HG02623 (cell line): ENCODE data around the gene ZNF383.
A peak's percentile ranks its signal among the peaks of the same experiment; 100 is the strongest.
"Not testable (repeated sequence)": the region's sequence is repeated elsewhere in the genome, so short reads cannot be mapped to it uniquely, and the experiment has no call there.

Experiments
- ATAC-seq: cut with Tn5 transposase; IDR thresholded peaks from one replicate; pipeline ENCODE4 v1.9.1; 2021; ENCODE audit warnings: moderate library complexity; ENCODE audit not compliant: unreplicated experiment

ZNF383 gene

DNA sequence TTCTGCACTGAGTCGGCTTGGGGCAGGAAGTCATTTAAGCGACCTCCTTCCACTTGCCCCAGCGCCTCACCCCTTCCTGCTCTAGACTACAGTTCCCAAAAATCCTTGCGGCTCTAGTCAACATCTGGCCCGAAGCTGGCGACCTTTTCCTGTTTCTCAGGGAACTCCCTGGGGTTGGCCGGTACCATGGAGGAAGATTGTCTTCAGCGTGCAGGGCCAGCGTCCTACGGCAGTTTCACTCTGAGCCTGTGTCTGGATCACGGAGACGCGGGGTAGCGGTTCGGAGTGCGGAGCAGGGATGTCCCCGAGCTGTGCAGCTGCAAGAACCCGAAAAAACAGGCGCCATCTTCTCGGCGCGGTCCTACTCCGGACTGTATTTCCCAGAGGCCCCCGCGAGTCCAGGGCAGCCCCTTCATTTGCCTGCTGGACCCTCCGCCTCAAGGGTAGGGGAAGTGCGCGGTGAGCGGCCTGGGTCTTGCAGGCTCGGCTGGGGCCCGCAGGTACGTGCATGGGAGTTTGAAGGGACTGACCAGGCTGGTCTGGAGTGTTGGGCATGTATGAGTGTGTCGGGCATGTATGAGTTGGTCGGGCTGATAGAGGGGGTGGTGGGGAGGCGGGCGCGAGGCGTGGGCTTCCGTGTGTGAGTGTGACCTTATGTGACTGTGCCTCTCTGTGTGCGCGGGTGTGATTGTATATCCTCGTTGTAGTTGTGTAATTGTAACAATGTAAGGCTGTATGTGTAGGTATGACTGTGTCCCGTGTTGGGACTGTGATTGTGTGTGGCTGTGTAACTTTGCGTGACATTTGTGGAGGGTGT, at the start of gene ZNF383:
Gene ZNF383 (plus strand): TSS at position 440 of the 817 bp plus-strand sequence. CDS start 12,240 bp downstream, outside the sequence.
- ATAC-seq = peak; percentile 86

DNA sequence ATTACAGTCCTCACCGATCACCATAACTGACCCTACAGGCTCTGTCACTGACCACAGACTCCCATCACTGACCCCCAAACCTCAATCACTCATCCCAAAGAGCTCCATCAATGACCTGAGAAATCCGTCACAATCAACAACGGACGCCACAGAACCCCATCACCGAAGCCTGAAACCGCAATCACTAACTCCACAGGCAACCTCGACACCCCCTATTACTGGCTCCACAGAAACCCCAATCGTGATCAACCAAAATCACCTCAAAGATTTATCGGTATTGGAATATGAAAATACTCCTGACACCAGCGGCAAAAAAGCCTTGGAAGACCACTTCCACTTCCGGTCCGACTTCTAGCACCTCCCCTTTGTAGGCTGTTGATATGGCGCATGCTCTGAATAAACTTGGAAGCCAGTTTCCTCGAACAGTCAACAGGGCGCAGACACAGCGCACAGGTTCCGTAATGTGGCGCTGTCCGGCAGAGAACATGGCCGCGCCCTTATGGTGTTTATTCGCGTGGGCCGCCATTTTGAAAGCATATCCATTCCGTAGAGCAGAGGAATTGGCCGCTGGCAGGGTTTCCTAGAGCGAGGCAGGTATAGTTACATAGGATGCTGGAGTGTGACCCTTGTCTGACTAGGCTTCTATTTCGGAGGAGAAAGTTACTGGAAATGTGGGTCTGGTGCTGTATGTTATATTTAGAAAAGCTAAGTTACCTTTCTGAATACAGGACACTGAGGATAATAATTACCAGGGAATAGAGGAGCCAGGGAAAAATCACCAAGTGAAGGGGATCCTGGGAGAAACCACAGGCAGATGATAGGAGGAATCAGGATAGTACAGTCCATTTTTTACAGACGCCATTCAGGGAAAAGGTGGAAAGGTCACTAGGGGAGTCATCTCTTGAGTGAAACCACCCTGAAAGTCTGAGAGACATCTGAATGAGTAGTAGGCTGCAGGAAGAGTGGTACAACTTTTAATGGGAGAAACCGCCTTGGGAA, 45.3 kb upstream of the ZNF383 start, which contains the start of gene ZNF585A:
Gene ZNF585A (minus strand): TSS at position 328 of the 999 bp plus-strand sequence. CDS start 2,785 bp downstream, outside the sequence.
- peak; percentile 96 for ATAC-seq

DNA sequence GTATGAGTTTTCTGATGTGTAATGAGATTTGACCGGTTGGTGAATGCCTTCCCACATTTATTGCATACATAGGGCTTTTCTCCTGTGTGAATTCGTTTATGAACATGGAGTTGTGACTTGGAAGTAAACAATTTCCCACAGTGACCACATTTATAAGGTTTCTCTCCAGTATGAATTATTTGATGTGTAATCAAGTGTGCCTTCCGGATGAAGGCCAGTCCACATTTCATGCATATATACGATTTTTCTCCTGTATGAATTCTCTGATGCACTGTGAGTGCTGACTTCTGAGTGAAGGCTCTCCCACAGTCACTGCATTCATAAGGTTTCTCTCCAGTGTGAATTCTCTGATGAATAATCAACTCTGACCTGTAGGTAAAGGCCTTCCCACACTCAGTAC, 31.9 kb upstream of the ZNF383 start:
- not testable (repeated sequence) for ATAC-seq

DNA sequence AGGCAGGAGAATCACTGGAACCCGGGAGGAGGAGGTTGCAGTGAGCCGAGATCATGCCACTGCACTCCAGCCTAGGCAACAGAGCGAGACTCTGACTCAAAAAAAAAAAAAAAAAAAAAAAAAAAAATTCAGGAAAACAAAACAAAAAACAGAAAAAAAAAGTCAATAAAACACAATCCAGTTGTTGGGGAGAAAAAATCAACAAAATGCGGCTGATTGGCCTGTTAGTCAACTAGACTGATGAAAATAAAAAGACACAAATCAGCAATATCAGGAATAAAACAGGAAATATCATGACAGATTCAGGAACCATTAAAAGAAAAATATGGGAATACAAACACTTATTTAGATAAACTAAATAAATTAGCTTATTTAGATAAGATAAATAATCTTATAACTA, 22.8 kb upstream of the ZNF383 start:
- ATAC-seq = not testable (repeated sequence)

DNA sequence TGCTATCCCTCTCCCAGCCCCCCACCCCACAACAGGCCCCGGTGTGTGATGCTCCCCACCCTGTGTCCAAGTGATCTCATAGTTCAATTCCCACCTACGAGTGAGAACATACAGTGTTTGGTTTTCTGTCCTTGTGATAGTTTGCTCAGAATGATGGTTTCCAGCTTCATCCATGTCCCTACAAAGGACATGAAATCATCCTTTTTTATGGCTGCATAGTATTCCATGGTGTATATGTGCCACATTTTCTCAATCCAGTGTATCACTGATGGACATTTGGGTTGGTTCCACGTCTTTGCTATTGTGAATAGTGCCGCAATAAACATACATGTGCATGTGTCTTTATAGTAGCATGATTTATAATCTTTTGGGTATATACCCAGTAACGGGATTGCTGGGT, 20.9 kb upstream of the ZNF383 start:
- not testable (repeated sequence) for ATAC-seq

DNA sequence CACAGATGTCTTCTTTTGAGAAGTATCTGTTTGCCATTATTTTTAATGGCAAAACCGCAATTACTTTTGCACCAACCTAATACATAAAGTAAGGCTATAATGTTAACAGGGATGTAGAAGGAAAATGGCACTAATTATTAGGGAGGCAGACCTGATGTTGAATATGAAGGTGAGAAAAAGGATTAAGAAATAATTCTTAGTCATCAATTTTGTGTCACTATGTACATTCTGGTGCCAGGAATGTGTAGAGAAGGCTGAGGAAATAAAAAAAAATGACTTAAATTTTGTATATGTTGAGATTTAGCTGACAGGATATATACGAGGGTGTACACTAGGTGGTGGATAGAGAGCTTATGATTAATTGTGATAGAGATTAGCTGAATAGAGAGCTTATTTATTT, 20.2 kb upstream of the ZNF383 start:
- no peak for ATAC-seq

DNA sequence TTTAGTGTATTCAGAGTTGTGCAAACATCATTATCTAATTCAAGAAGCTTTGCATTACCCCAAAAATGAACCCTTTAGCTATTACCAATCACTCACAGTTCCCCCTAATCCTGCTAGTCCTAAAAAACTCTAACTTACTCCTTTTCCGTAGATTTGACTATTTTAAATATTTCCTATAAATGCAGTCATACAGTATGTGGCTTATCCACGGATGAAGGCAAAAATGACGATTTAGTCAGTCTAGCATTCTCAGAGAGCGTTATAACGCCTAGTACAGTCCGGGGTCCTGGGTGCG, 587 bp upstream of the ZNF383 start:
- no peak for ATAC-seq

DNA sequence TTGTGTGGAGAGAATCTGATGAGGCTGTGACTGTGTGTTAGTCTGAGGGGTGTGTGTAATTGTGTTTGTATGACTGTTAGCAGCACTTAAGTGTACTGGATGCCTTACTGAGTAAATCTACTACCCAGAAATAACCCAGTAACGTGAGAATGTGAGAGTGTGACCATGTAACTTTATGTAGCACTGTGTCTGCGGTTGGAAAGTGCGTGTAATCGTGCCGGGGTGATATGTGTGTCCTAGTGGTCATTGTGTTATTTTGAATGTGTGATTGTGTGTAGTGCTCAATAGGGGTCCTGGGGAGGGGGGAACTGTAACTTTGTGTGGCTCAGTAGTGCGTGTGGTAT, 550 bp downstream of the ZNF383 start:
- ATAC-seq = no peak

DNA sequence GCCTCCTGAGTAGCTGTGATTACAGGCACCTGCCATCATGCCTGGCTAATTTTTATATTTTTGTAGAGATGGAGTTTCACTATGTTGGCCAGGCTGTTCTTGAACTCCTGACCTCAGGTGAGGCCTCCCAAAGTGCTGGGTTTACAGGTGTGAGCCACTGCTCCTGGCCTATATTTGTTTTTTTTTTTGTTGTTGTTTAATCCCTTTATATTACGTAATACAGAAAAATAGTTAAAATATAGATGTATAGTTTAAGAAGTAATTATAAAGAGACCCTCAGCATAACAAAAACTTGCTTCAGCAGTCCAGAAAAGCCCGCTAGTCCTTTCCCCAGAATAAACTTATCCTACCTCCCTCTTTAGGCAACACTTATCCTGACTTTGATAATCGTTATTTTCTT, 2.4 kb downstream of the ZNF383 start:
- no peak for ATAC-seq

DNA sequence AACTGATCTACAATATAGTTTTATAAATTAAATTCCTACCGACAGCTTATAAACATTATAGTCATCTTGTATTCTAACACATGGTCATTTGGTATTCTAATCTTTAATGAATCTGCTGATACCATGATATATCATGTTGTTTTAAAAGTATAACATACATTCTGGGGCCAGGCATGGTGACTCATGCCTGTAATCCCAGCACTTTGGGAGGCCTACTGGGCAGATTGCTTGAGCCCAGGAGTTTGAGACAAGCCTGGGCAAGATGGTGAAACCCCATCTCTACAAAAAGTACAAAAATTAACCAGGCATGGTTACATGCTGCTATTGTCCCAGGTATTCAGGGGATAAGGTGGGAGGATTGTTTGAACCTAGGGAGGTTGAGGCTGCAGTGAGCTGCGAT, 3.1 kb downstream of the ZNF383 start:
- no peak for ATAC-seq

DNA sequence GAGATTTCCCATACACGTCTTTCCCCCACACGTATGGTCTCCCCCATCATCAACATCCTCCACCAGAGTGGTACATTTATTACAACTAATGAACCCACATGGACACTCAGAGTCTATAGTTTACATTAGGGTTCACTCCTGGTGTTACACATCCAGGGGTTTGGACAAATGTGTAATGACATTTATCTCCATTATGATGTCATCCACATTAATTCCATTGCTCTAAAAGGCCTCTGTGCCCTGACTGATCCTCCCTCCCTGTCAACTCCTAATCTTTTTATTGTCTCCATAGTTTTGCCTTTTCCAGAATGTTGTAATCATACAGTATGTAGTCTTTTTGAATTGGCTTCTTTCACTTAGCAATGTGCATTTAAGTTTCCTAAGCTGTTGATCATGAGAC, 8.2 kb downstream of the ZNF383 start:
- no peak for ATAC-seq

DNA sequence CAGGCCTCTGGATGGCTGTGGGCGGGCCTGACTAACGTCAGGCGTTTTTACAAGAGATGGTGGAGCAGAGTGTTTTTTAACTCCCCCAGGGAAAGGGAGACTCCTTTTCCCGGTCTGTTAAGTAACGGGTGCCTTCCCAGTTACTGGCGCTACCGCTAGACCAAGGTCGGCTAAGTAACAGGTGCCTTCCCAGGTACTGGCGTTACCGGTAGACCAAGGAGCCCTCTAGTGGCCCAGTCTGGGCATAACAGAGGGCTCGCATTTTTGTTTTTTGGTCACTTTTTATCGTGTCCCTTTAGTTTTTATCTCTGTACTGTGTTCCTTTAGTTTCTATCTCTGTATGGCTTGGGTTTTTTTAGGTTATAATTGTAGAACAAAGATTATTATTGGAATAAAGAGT, 10.0 kb downstream of the ZNF383 start:
- ATAC-seq = no peak

DNA sequence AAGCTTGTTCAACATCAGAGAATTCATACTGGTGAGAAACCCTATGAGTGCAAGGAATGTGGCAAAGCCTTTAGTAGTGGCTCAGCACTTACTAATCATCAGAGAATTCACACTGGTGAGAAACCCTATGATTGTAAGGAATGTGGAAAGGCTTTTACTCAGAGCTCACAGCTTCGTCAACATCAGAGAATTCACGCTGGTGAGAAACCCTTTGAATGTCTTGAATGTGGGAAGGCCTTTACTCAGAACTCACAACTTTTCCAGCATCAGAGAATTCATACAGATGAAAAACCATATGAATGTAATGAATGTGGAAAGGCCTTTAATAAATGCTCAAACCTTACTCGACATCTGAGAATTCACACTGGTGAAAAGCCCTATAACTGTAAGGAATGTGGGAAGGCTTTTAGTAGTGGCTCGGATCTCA, 25.2 kb downstream of the ZNF383 start:
- no peak for ATAC-seq

DNA sequence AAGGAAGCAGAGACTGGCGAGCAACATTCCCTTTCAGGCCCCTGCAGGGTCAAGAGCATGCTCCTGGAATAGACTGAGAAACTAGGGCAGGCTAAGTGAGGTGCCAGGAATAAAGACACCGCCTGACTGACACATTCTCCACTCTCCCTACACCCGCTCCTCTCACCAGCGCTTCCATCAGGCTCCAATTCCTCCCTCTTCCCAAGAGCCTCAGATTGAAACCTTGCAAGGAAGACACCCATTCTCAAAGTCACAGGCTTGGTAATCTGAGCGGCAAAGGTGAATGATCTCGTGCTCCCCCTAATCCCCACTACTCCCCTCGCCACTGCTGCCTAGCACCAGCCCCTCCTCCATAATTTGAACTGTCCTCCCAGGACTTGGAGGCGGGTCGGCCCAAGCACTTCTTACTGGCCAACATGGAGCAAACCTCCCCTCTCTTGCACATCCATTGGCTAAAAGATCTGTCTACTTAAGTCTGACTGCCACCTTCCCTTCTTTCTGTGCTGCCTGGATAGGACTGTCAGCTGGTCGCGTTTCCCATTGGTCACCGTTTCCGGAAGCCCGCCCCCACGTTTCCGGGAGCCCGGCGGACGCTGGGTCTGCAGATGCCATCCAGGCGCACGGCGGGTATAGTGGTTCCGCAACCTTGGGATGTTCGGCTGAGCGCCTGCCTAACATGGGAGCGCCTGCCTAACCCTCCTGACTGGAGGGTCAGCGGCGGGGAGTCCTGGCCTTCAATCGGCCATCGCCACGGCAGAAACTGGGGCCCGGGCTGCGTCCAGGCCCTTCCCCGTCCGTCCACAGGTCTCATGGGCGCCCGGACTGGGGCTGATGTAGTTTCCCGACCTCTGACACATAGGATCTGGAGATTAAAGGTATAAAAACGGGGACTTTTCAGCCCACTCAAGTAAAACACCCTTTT, 33.6 kb downstream of the ZNF383 start:
- ATAC-seq = no peak

DNA sequence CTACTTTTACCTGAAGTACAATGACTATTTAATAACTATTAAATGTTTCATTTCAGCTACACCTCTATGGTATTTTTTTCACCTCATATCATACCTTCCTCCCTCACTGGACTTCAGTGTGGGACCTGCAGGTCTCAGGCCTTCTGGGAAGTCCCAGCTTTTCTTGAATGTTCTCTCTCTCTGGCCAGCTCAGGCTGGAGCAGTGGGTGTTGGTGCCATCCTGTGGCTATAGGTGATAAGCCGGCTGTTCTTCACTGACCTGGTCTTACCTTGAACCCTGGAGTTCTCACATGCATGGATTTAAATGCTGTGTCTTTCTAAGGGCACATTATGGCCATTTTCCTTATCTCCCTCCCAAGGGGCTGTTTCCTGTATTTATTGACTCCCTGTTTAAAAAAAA, 45.0 kb downstream of the ZNF383 start:
- ATAC-seq = not testable (repeated sequence)

DNA sequence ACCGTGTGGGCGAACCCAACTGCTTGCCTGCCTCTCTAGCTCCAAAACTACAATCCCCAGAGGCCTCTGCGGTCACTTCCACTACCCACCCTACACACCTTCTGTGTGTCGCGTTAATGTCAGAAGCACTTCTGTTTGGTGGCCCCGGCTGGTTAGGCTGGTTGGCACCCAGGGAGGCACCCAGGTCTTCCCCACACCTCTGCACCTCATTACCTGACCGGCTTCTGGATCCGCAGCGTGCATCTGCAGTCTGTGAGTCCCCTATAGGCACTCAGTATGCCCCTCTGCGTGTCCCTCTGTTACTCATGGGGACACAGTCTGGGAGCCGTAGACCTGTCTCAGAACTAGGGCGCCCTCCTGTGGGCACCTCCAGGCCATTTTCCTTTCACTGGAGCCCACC, 49.0 kb downstream of the ZNF383 start:
- ATAC-seq = not testable (repeated sequence)

DNA sequence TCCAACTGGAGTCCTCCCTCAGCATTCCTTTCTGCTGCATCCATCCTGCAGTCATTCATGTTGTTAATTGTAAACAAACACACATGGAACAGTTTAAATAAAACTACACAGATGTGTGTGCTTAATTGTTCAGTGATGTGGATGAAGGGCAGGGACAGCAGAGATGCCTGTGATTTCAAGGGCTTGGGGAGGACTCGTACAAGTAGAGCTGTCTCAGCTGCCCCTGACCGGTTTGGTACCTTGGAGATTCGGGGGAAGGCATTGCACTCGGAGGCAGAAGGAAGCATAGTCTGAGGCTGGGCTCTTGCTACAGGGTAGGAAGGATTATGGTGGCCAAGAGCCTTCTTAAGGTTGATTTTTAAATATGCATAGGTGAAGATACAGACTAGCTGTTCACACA, 49.7 kb downstream of the ZNF383 start:
- not testable (repeated sequence) for ATAC-seq

DNA sequence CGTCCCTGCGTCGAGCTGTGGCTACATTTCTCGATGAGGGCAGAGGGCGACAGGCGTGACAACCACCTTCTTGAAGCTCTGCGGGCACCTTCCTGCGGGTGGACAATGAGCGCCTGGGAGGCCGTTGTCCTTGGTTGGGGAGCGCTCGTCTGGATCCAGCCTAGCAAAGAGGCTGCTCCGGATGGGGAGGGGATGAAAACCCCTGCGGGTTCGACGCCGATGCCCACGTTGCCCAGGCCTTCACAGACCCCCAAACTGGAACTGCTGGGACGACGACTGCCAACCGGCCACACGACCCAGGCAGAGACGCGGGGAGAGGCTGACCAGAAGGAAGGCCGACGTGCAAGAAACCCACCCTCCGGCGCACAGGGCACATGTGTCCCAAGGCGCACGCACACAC, 62.6 kb downstream of the ZNF383 start:
- ATAC-seq = not testable (repeated sequence)

DNA sequence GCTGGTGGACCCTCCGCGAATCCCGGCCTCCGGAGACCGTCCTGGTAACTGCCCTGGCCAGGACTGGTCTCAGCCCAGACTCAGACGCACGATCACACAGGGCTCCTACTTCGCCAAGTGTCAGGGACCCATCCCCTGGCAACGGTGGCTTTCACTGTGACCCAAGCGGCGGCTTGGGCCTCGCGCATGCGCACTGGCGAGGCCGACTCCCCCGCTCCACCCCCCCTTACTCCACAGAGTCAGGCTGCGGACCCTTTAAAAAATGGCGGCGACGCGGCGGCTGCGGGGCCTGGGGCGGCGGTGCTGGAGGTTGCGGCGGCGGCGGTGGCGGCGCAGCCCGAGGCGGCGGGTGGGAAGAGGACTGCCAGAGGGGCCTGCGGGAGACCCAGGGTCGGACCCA, 66.0 kb downstream of the ZNF383 start:
- not testable (repeated sequence) for ATAC-seq

DNA sequence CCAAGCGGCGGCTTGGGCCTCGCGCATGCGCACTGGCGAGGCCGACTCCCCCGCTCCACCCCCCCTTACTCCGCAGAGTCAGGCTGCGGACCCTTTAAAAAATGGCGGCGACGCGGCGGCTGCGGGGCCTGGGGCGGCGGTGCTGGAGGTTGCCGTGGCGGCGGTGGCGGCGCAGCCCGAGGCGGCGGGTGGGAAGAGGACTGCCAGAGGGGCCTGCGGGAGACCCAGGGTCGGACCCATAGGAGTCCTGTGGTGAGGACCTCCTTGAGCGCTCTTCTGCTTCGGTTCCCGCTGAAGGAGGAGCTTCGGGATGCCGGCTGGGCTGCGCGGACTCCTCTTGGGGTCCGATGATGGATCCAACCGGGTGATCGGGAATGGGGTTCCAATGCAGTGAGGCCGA, 71.2 kb downstream of the ZNF383 start:
- ATAC-seq = not testable (repeated sequence)
